ENCODE measurements around the gene METTL9.
A peak's percentile ranks its signal among the peaks of the same experiment; 100 is the strongest.
"Not testable (repeated sequence)": the region's sequence is repeated elsewhere in the genome, so short reads cannot be mapped to it uniquely, and the experiment has no call there.

The METTL9 gene

DNA sequence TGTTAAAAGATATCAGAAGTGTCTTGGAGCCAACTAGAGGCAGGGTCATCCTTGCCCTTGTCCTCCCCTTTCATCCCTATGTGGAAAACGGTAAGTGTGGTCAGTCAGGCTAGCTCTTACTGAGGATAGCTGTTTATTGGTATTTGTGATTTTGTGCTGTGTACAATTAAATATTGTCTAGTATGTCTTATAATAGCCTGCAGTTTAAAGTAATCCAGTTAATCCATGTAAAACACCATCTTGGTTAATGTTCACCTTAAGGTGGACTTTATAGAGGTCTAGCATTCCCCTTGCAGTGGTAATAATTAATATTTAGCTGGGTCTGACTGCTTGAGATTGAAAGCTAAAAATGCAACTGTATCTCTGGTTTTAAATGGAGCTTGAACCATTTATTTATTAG is 25.6 kb downstream of the METTL9 start:
- Histone ChIP-seq H3K27ac (ENCODE audit: low read depth, low read length, severe bottlenecking) (no peak overlapping the region), H3K4me3 (ENCODE audit: extremely low read depth, insufficient read depth, low read length, poor library complexity, severe bottlenecking) (no peak overlapping the region), H3K9me3 (ENCODE audit: control insufficient read depth, low read length) (peaks cover 8% of the 10 kb centered on the region), H3K36me3 (ENCODE audit: control insufficient read depth, insufficient read depth, low read length) (peaks cover 62% of the 10 kb centered on the region), H3K4me1 (ENCODE audit: control insufficient read depth, insufficient read depth, low read length, poor library complexity, severe bottlenecking) (peaks cover 5% of the 10 kb centered on the region)
- WGBS, 2 experiments (ENCODE audit: insufficient coverage in 2 of 2): no CpG with 5 or more reads among the region's 1 CpG

DNA sequence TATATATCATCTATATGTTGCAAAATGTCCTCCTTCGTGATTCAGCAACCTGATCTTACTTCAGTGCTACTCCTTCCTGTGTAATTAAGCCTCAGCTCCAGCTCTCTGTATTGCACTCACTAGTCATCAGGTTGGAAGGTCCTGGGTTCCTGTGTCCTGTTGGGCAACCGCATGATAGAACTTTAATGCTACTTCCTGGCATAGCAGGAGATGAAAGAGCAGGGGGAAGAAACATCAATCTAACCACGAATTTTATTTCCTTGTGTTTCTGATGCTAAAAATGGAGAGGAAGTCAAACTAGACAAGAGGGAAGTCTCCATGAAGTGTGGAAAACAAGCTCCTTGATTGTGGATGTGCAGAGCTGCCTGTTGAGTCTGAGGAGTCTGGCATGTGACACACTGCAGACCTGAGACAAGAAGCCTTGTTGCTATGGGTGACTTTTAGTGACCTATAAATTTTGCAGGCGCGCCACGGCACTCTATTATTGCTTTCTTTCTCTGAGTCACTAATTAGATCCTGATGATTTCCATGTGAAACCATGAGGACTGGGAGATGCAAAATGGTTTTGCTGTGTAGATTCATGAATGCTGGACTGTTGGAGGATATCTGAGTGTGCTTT is 27.4 kb downstream of the METTL9 start:
- Histone ChIP-seq H3K9me3 (ENCODE audit: control insufficient read depth, low read length) (peaks cover 8% of the 10 kb centered on the region), H3K36me3 (ENCODE audit: control insufficient read depth, insufficient read depth, low read length) (peaks cover 55% of the 10 kb centered on the region), H3K4me3 (ENCODE audit: extremely low read depth, insufficient read depth, low read length, poor library complexity, severe bottlenecking) (no peak overlapping the region), H3K4me1 (ENCODE audit: control insufficient read depth, insufficient read depth, low read length, poor library complexity, severe bottlenecking) (peaks cover 5% of the 10 kb centered on the region), H3K27ac (ENCODE audit: low read depth, low read length, severe bottlenecking) (peak overlapping the region; percentile 92)
- 90 to 96% methylated on average over 4 to 6 of the region's 6 CpGs for WGBS, 2 experiments (ENCODE audit: insufficient coverage in 2 of 2)

DNA sequence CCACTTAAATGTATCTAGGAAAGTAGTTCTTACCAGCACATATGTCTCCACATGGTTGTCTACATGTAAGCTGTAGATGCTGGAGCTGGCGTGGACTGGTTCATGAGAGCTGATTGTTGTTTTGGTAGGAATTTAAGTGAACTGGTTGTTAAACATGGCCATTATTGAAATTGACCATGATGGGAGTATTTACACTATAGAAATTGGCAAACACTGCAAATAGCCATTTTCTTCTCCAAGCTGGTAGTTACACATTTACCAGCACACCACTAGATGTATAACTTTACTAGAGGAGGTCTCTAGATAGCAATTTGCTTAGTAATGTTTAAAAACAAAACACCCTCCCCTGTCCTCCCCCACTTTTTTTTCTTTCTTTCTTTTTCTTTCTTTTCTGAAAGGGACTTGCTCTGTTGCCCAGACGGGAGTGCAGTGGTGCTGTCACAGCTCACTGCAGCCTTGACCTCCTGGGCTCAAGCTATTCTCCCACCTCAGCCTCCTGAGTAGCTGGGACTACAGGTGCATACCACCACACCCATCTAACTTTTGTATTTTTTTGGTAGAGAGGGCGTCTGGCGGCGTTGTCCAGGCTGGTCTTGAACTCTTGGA is 28.8 kb downstream of the METTL9 start:
- 100% methylated on average over 1 to 2 of the region's 5 CpGs for WGBS, 2 experiments (ENCODE audit: insufficient coverage in 2 of 2)
- Histone ChIP-seq H3K4me3 (ENCODE audit: extremely low read depth, insufficient read depth, low read length, poor library complexity, severe bottlenecking) (no peak overlapping the region), H3K36me3 (ENCODE audit: control insufficient read depth, insufficient read depth, low read length) (peaks cover 55% of the 10 kb centered on the region), H3K4me1 (ENCODE audit: control insufficient read depth, insufficient read depth, low read length, poor library complexity, severe bottlenecking) (peaks cover 5% of the 10 kb centered on the region), H3K9me3 (ENCODE audit: control insufficient read depth, low read length) (peaks cover 8% of the 10 kb centered on the region), H3K27ac (ENCODE audit: low read depth, low read length, severe bottlenecking) (no peak overlapping the region)

DNA sequence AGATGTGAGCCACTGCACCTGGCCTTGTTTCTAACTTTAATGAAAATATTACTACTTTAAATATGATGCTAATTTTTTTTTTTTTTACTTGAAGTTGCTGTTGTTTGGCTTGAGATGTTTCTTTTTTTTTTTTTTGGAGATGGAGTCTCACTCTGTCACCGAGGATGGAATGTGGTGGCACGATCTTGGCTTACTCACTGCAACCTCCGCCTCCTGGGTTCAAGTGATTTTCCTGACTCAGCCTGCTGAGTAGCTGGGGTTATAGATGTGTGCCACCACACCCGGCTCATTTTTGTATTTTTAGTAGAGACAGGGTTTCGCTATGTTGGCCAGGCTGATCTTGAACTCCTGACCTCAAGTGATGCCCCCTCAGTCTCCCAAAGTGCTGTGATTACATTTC is 29.4 kb downstream of the METTL9 start:
- H3K4me3 ChIP-seq (ENCODE audit: extremely low read depth, insufficient read depth, low read length, poor library complexity, severe bottlenecking): no peak overlapping the region
- H3K27ac ChIP-seq (ENCODE audit: low read depth, low read length, severe bottlenecking): no peak overlapping the region
- H3K9me3 ChIP-seq (ENCODE audit: control insufficient read depth, low read length): peaks cover 8% of the 10 kb centered on the region
- peaks cover 5% of the 10 kb centered on the region for H3K4me1 ChIP-seq (ENCODE audit: control insufficient read depth, insufficient read depth, low read length, poor library complexity, severe bottlenecking)
- H3K36me3 ChIP-seq (ENCODE audit: control insufficient read depth, insufficient read depth, low read length): peaks cover 57% of the 10 kb centered on the region
- 92 to 100% methylated on average over 2 of the region's 5 CpGs for WGBS, 2 experiments (ENCODE audit: insufficient coverage in 2 of 2)

DNA sequence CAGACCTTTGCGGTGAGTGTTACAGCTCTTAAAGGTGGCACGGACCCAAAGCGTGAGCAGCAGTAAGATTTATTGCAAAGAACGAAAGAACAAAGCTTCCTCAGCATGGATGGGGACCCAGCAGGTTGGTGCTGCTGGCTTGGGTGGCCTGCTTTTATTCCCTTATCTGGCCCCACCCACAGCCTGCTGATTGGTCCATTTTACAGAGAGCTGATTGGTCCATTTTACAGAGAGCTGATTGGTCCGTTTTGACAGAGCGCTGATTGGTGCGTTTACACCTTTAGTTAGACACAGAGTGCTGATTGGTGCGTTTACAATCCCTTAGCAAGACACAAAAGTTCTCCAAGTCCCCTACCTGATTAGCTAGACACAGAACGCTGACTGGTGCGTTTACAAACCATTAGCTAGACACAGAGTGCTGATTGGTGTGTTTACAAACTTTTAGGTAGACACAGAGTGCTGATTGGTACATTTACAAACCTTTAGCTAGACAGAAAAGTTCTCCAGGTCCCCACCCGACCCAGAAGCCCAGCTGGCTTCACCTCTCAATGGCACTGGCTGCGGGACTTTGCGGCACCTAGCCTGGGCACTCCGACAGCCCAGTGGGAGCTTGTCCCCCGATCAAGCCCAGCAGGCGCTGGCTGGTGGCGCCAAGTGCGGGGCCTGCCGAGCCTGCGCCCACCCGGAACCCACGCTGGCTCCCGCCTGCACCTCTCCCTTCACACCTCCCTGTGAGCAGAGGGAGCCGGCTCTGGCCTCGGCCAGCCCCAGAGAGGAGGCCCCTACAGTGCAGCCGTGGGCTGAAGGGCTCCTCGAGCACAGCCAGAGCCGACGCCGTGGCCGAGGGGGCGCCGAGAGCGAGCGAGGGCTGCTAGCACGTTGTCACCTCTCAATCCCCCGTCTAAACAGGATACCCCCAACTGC is 30.5 kb downstream of the METTL9 start:
- peaks cover 57% of the 10 kb centered on the region for H3K36me3 ChIP-seq (ENCODE audit: control insufficient read depth, insufficient read depth, low read length)
- WGBS, 2 experiments (ENCODE audit: insufficient coverage in 2 of 2): 96 to 98% methylated on average over 26 to 31 of the region's 37 CpGs
- H3K4me1 ChIP-seq (ENCODE audit: control insufficient read depth, insufficient read depth, low read length, poor library complexity, severe bottlenecking); H3K27ac ChIP-seq (ENCODE audit: low read depth, low read length, severe bottlenecking); H3K9me3 ChIP-seq (ENCODE audit: control insufficient read depth, low read length); H3K4me3 ChIP-seq (ENCODE audit: extremely low read depth, insufficient read depth, low read length, poor library complexity, severe bottlenecking): not testable (repeated sequence)

DNA sequence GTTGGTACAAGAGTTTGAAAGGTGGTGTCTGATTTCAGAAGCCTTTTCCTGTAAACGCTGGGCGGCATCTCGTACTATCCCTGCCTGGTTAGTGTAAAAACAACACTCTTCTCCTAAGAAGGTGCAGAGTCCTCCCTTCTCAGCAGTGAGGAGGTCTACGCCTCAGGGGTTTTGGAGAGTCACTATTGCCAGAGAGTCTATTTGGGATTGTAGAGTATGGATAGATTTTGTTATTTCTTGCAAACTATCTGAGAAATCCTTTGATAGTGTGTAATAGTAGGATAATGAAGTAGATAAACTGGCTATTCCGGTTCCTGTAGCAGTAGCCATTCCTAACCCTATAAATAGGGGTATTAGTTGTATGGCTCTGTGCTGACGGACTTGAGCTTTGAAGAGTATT is 31.5 kb downstream of the METTL9 start:
- not testable (repeated sequence) for H3K4me3 ChIP-seq (ENCODE audit: extremely low read depth, insufficient read depth, low read length, poor library complexity, severe bottlenecking); H3K27ac ChIP-seq (ENCODE audit: low read depth, low read length, severe bottlenecking); H3K4me1 ChIP-seq (ENCODE audit: control insufficient read depth, insufficient read depth, low read length, poor library complexity, severe bottlenecking); H3K9me3 ChIP-seq (ENCODE audit: control insufficient read depth, low read length)
- 100% methylated on average over 1 to 2 of the region's 6 CpGs for WGBS, 2 experiments (ENCODE audit: insufficient coverage in 2 of 2)
- peaks cover 58% of the 10 kb centered on the region for H3K36me3 ChIP-seq (ENCODE audit: control insufficient read depth, insufficient read depth, low read length)

DNA sequence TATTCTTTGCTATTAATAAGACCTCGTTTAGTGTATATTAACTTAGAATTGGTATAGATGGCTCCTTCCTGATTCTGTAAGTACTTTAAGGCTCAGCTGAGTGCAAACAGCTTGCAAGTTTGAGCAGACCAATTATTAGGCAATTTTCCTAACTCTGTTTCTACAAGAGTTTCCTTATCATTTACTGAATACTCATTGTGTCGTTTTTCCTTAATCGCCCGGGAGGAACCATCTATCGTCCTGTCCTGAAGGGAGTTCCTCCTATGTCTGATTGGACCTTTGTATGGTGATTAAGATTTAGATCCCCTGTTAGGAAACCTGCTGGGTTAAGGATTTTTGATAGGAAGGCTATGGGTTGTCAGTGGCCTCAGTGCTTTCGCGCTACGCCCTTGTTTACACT is 32.0 kb downstream of the METTL9 start:
- 91% methylated on average over 7 of the region's 8 CpGs; no CpG with 5 or more reads in 1 of the 2 experiments for WGBS, 2 experiments (ENCODE audit: insufficient coverage in 2 of 2)
- H3K4me1 ChIP-seq (ENCODE audit: control insufficient read depth, insufficient read depth, low read length, poor library complexity, severe bottlenecking); H3K4me3 ChIP-seq (ENCODE audit: extremely low read depth, insufficient read depth, low read length, poor library complexity, severe bottlenecking); H3K9me3 ChIP-seq (ENCODE audit: control insufficient read depth, low read length); H3K27ac ChIP-seq (ENCODE audit: low read depth, low read length, severe bottlenecking): not testable (repeated sequence)
- H3K36me3 ChIP-seq (ENCODE audit: control insufficient read depth, insufficient read depth, low read length): peaks cover 62% of the 10 kb centered on the region

DNA sequence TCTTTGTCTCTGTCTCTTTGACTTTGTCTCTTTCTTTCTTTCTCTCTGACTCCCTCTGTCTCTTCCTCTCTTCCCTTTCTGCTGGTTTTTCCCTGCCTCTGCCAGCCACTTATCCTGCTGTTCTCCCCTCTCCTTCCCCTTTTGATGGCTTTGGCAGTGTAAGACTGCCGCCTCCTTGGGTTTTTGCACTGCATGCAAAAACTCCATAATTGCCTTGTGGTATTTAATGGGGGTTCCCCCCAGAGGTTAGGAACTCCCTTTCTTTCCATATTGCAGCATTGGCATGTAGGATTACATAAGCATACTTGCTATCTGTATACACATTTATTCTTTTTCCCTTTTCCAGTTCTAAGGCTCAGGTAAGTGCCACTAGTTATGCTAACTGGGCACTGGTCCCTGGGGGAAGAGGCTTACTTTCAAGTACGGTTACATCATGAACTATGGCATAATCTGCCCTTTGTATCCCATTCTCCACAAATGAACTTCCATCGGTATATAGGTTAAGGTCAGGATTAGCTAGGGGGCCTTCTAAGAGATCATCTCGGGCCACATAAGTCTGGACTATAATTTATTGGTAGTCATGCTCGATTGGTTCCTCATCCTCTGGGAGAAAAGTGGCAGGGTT is 32.7 kb downstream of the METTL9 start:
- H3K4me3 ChIP-seq (ENCODE audit: extremely low read depth, insufficient read depth, low read length, poor library complexity, severe bottlenecking); H3K27ac ChIP-seq (ENCODE audit: low read depth, low read length, severe bottlenecking); H3K4me1 ChIP-seq (ENCODE audit: control insufficient read depth, insufficient read depth, low read length, poor library complexity, severe bottlenecking); H3K9me3 ChIP-seq (ENCODE audit: control insufficient read depth, low read length): not testable (repeated sequence)
- peaks cover 59% of the 10 kb centered on the region for H3K36me3 ChIP-seq (ENCODE audit: control insufficient read depth, insufficient read depth, low read length)
- 78 to 90% methylated on average over 1 to 3 of the region's 5 CpGs for WGBS, 2 experiments (ENCODE audit: insufficient coverage in 2 of 2)

DNA sequence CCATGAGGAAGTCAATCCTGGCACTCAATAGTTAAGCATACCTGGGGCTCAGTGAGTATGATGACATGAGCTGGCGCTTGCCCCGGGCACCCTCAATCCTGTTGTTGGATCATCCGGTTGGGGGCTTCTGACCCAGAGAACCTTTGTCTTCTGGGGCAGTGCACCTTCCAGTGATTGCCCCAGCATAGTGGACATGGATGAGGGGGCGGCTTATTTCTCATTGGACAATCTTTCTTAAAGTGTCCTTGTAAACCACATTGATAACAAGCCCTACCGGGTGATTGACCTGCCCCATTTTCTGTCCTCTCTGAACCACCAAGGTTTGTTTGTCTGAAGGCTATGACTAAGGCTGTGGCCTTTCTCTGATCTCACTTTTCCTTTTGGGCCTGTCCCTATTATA is 34.8 kb downstream of the METTL9 start:
- H3K4me1 ChIP-seq (ENCODE audit: control insufficient read depth, insufficient read depth, low read length, poor library complexity, severe bottlenecking): no peaks in the 10 kb centered on the region
- peaks cover 40% of the 10 kb centered on the region for H3K36me3 ChIP-seq (ENCODE audit: control insufficient read depth, insufficient read depth, low read length)
- WGBS, 2 experiments (ENCODE audit: insufficient coverage in 2 of 2): 90 to 100% methylated on average over 4 to 5 of the region's 5 CpGs
- peaks cover 3% of the 10 kb centered on the region for H3K9me3 ChIP-seq (ENCODE audit: control insufficient read depth, low read length)
- H3K27ac ChIP-seq (ENCODE audit: low read depth, low read length, severe bottlenecking): no peak overlapping the region
- no peak overlapping the region for H3K4me3 ChIP-seq (ENCODE audit: extremely low read depth, insufficient read depth, low read length, poor library complexity, severe bottlenecking)

DNA sequence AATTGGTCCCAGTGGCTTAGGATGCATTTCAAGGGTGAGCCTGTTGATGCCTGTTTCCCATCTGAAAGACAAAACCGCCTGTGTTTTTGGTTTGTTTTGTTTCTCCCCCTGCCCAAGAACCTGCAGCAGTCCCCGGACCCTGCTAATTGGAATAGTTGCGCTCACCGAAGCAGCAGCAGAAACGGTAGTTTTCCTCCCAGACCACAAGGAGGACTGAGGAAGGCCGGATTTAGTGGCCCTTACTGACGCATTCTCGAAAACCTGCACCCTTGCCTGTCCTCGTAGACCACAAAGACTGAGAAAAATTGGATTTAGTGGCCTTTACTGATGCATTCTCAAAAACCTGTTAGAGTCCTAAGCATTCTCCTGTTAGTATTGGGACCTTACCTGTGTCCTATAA is 36.3 kb downstream of the METTL9 start:
- 85 to 89% methylated on average over 8 of the region's 9 CpGs for WGBS, 2 experiments (ENCODE audit: insufficient coverage in 2 of 2)

More for the DNA sequence above, 36.3 kb downstream of the METTL9 start:
- not testable (repeated sequence) for H3K27ac ChIP-seq (ENCODE audit: low read depth, low read length, severe bottlenecking); H3K4me3 ChIP-seq (ENCODE audit: extremely low read depth, insufficient read depth, low read length, poor library complexity, severe bottlenecking); H3K9me3 ChIP-seq (ENCODE audit: control insufficient read depth, low read length); H3K4me1 ChIP-seq (ENCODE audit: control insufficient read depth, insufficient read depth, low read length, poor library complexity, severe bottlenecking)
- H3K36me3 ChIP-seq (ENCODE audit: control insufficient read depth, insufficient read depth, low read length): peaks cover 30% of the 10 kb centered on the region

Data from mesodermal cell (in vitro differentiated cells).